Measurements from ENCODE around the gene GSKIP.

Gene GSKIP

DNA sequence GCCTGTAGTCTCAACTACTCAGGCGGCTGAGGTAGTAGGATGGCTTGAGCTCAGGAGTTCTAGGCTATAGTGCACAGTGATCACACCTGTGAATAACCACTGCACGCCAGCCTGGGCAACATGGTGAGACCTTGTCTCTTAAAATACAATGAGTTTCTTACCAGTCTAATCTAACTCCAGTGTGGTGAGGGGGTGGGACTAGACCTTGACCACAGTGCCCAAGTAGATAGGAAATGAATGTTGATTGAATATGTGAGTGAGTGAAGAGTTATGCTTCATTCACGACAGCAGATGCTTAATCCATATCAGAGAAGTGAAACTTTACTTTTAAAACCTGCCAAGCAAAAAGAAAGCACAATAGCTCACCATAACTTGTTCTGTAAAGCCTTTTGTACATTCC, 17.4 kb downstream of the GSKIP start:
- no peak for DNase-seq

- no peak for DNase-seq
These were observed 20.1 kb downstream of the GSKIP start for GRCh38 chr14:96383445-96383844.

- no peak for DNase-seq
These were observed 20.7 kb downstream of the GSKIP start for GRCh38 chr14:96384053-96384452.

- no peak for DNase-seq
These were observed 21.4 kb downstream of the GSKIP start for GRCh38 chr14:96384740-96385139.

GRCh38 chr14:96385385-96385784, 22.1 kb downstream of the GSKIP start:
- DNase-seq: no peak

GRCh38 chr14:96390965-96391292, 27.6 kb downstream of the GSKIP start:
- no peak for DNase-seq

DNA sequence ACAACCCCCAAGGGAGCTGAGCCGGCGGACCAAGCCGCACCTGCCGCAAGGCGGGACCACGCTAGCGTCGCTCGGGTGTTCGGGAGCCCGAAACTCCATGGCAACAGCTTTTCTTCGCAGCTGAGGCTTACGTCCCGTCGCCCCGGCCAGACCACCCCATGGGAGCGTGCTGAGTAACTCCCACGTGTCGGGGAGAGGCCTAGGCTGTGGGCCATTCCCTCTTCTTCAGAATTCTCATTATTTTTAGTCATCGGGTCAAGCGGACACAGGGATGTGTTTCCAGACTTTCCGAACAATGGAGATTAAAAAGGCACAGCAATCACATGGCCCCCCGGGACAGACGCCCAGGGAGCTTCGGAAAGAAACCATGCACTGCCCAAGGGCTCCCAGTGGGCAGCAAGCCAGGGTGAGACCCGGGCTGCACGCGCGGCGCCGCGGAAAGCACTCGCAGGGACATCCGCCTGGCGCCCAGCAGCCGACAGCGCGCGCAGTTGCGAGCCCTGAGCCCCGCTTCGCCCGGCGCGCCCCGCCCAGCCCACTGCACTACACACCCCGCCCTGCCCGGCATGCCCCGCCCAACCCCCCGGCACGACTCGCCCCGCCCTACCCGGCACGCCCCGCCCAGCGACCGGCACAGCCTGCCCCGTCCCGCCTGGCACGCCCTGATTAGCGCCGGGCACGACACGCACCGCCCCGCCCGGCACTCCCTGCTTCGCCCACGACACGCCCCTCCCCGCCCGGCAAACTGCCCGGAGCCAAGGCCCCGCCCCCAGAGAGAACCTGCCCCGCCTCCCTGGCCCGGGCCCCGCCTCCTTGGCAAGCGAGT, 28.2 kb downstream of the GSKIP start:
- peak; percentile 87 to 89 for DNase-seq

- DNase-seq: no peak
These were observed 29.9 kb downstream of the GSKIP start for GRCh38 chr14:96393071-96393691.

DNA sequence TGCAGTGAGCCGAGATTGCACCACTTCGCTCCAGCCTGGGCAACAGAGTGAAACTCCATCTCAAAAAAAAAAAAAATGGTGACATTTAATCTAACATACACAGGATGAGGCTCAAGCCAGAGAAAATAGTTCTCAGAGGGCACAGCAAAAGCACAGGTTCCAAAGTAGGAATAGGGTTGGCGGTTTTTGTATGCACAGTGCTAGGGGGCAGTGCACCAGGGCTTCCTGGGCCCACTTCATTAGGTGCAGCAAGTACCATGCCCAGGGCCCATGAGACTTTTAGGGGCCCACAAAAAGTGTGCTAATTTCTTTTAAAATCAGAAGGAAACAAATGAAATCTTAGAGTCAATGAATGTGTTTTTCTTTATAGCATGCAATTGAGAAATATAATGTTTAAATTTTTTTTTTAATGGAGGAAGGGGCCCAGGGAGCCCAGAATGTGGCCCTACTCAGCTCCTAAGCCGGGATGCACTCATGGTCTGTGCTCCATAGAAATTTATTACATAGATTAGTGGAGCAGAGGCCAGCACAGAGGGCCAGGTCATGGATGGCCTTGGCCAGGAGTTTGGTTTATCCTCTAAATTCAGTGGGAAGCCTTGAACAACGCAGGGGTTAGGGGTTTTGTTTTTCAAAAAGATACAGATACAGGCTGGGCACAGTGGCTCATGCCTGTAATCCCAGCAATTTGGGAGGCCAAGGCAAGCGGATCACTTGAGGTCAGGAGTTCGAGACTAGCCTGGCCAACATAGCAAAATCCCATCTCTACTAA, 30.9 kb downstream of the GSKIP start:
- DNase-seq: no peak

- no peak for DNase-seq
These were observed 35.1 kb downstream of the GSKIP start for GRCh38 chr14:96398432-96398831.

- no peak for DNase-seq
These were observed 35.6 kb downstream of the GSKIP start for GRCh38 chr14:96398921-96399320.

- DNase-seq: no peak
These were observed 36.1 kb downstream of the GSKIP start for GRCh38 chr14:96399405-96399804.

DNA sequence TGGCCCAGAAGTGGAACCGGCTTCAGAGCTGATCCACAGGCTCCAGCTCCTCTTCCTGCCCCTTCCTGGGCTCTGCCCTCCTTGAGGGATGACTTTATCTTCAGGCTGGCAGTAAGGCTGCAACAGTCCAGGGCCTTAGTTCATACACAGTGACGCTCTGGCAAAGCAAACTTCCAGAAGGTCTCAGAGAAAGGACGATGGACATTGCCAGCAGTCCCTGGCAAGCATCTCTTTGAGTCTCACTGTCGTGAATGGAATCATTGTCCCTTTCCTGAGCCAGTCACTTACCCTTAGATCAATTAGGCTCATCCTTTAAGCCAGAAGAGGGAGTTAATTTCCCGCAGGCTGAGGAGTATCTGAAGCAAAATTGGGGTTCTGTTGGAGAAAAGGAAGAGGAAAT, 37.2 kb downstream of the GSKIP start:
- DNase-seq: no peak

GRCh38 chr14:96403409-96403808, 40.1 kb downstream of the GSKIP start:
- DNase-seq: no peak

- DNase-seq: no peak
These were observed 42.4 kb downstream of the GSKIP start for GRCh38 chr14:96405677-96406076.

- DNase-seq: no peak
These were observed 44.7 kb downstream of the GSKIP start for GRCh38 chr14:96407935-96408570.

GRCh38 chr14:96408608-96409007, 45.3 kb downstream of the GSKIP start:
- DNase-seq: no peak

DNA sequence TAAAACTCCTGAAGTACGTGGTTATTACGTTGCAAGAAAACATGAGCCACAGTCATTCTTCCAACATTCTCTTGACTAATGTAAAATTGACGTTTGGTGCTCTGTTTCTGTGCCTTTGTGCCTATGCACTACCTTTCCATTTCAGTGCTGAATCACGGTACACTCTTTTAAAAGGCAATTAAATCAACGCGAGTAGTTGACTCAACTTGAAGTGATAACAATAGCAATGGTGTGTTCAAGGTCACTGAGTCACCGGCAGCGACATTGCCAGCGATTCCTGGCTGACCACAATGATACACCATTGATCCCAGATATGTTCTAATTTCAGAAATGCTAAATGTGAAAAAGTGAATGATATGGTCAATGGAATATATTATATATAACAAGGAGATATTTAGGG, 46.4 kb downstream of the GSKIP start:
- DNase-seq: no peak

GRCh38 chr14:96410119-96410518, 46.8 kb downstream of the GSKIP start:
- DNase-seq: no peak

- DNase-seq: no peak
These were observed 50.2 kb downstream of the GSKIP start for GRCh38 chr14:96413526-96413925.

- DNase-seq: no peak
These were observed 52.2 kb downstream of the GSKIP start for GRCh38 chr14:96415559-96415958.

- no peak for DNase-seq
These were observed 53.0 kb downstream of the GSKIP start for GRCh38 chr14:96416292-96416691.

DNA sequence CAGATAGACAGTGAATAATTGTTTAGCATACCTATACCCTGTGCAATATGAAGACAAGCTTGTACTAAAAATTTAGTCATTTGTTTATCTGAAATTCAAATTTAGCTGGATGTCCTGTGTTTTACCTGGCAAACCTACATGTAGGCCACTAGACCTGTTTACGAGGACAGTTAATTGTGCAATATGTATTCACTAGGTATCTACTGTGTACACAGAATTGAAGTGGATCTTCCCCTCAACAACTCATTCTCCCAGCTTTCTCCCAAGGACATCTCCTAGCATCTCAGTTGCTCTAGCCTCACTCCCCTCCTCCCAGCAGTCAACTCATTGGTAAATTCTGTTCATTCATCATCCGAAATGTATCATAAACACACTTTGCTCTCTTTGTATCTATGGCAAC, 53.9 kb downstream of the GSKIP start:
- no peak for DNase-seq

GRCh38 chr14:96418075-96418474, 54.7 kb downstream of the GSKIP start:
- no peak for DNase-seq

All from AML-193 (cell line).